OCI-LY3 (cell line): ENCODE measurements around the gene KIAA0513.

ENCODE experiments used
- CTCF ChIP-seq: fragments of 200-600, 300-600 bp; sonication (generic); IDR thresholded peaks from 2 replicates; pipeline ENCODE4 v1.5.1; 2014; ENCODE audit warnings: antibody characterized with exemption, low read length, low read depth
- EZH2phosphoT487 ChIP-seq: fragments of 200-600 bp; shearing (Covaris generic); IDR thresholded peaks from 2 replicates; pipeline ENCODE4 v1.6.1; 2018; ENCODE audit warnings: antibody characterized with exemption, mixed run types, low read depth

GRCh38 chr16:85113168-85113733 lies 85.7 kb downstream of the KIAA0513 start:
- TF ChIP-seq CTCF, result no peak
- no peak for TF ChIP-seq EZH2phosphoT487
